ENCODE data around the gene EGFLAM. TPM values are rescaled to one million over a fixed set of nuclear protein-coding genes. Genes with fewer than 3 reads are reported as not detected.

The EGFLAM gene
- total and polyA plus RNA-seq, 11 donors = 4.7 to 19.4 (median 8.0) TPM

DNA sequence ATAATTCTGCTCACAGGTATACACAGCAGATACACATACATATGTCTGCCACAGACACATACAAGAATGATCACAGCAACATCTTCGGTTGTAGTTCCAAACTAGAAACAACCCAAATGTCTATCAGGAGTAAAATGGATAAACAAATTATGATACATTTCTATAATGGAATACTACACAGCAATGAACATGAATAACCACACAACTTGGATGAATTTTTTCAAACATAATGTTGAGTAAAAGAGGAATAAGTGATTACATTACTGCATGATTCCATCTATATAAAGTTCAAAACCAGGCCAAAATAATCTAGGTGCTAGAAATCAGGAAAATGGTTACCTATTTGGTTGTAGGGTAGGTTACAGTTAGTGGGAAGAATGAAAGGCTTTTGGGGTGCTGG lies 4.6 kb upstream of the EGFLAM start:
- Histone ChIP-seq H3K27ac (no peak overlapping the region), H3K4me1 (peaks cover 0 to 23% (median 9%) of the 10 kb centered on the region in 12 donors), H3K9me3 (peaks cover 0 to 6% (median 0%) of the 10 kb centered on the region in 12 donors), H3K27me3 (peaks cover 3 to 59% (median 36%) of the 10 kb centered on the region in 9 donors), H3K4me3 (no peak overlapping the region), H3K36me3 (no peaks in the 10 kb centered on the region)
- no peak for TF ChIP-seq POLR2A (IDR thresholded peaks at IDR 0.05)
- TF ChIP-seq, protein P1, sequence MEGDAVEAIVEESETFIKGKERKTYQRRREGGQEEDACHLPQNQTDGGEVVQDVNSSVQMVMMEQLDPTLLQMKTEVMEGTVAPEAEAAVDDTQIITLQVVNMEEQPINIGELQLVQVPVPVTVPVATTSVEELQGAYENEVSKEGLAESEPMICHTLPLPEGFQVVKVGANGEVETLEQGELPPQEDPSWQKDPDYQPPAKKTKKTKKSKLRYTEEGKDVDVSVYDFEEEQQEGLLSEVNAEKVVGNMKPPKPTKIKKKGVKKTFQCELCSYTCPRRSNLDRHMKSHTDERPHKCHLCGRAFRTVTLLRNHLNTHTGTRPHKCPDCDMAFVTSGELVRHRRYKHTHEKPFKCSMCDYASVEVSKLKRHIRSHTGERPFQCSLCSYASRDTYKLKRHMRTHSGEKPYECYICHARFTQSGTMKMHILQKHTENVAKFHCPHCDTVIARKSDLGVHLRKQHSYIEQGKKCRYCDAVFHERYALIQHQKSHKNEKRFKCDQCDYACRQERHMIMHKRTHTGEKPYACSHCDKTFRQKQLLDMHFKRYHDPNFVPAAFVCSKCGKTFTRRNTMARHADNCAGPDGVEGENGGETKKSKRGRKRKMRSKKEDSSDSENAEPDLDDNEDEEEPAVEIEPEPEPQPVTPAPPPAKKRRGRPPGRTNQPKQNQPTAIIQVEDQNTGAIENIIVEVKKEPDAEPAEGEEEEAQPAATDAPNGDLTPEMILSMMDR (IDR thresholded peaks at IDR 0.05) = no peak
- DNase-seq = no peak
- intact Hi-C loops (cut with DNase I) = no loop called here
- 86 to 96% (median 91%) methylated on average over 1 of the region's 1 CpG for WGBS, 4 donors
- ATAC-seq = no peak

DNA sequence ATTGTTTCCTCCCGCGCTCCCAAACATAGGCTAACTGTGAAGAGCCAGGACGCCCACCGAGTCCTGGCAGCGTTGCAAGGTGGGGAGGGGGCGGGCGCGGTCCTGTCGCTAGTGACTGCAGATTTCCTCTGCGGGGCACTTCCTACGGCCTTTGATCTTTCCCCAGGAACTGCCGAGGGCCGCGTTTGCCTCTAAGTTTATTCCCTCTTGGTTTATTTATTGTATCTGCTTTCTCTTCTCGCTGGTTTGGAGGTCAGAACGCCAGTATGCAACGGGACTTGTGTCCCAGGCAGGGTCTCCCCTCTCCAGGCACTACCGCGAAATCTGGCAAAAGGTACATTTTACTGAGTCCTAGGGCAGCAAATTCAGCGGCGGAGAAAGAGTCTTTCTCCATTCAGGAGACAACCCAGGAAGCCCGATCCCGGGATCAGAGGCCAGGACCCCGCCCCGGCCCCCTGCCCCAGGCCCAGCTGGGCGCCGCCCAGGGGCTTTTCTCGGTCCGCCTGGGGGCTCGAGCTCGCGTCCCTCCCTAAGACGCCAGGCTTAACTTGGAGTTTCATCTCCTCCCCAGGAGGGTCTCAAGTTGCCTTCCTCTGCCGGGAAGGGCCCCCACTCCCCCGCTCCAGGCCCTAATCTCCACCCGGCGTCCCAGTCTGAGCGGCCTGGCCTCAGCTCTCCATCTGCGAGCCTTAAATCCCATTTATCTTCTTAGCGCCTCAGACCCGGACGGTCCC lies 884 bp upstream of the EGFLAM start:
- Histone ChIP-seq H3K36me3 (no peaks in the 10 kb centered on the region), H3K4me1 (peaks cover 0 to 26% (median 10%) of the 10 kb centered on the region in 12 donors), H3K27ac (peak overlapping the region in 11 of 12 donors; percentile 12 to 82 (median 70)), H3K27me3 (peaks cover 3 to 79% (median 40%) of the 10 kb centered on the region in 9 donors), H3K9me3 (peaks cover 0 to 6% (median 0%) of the 10 kb centered on the region in 12 donors), H3K4me3 (peak overlapping the region; percentile 18 to 81 (median 58))
- WGBS, 4 donors = 3% methylated on average over 37 to 42 of the region's 42 CpGs
- intact Hi-C loops (cut with DNase I) = no loop called here
- DNase-seq (no peak), ATAC-seq (peak in 2 of 4 donors; percentile 19 to 28)
- TF ChIP-seq POLR2A (IDR thresholded peaks at IDR 0.05) = no peak
- TF ChIP-seq, protein P1 (IDR thresholded peaks at IDR 0.05) = no peak

DNA sequence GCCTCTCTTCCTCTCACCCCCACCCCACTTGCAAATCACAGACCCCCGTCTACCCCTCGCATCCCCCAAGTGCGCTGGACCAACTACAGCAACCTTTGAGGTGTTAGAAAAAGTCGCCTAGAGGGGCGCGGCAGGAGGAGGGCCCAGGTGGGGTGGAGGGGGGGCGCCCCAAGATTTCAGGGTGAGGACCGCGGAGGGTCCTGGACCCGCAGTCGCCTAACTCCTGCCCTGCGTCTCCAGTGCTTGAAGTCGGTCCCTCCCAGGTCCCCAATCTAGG lies 379 bp upstream of the EGFLAM start:
- DNase-seq (no peak), ATAC-seq (peak in 1 of 4 donors; percentile 35)
- 1 to 3% (median 2%) methylated on average over 4 to 13 of the region's 13 CpGs for WGBS, 4 donors
- Histone ChIP-seq H3K9me3 (peaks cover 0 to 6% (median 0%) of the 10 kb centered on the region in 12 donors), H3K4me3 (peak overlapping the region; percentile 18 to 81 (median 58)), H3K36me3 (no peaks in the 10 kb centered on the region), H3K27me3 (peaks cover 3 to 73% (median 35%) of the 10 kb centered on the region in 9 donors), H3K4me1 (peaks cover 0 to 26% (median 10%) of the 10 kb centered on the region in 12 donors), H3K27ac (peak overlapping the region in 11 of 12 donors; percentile 12 to 82 (median 70))
- intact Hi-C loops (cut with DNase I) = no loop called here
- no peak for TF ChIP-seq POLR2A (IDR thresholded peaks at IDR 0.05)
- TF ChIP-seq, protein P1 (IDR thresholded peaks at IDR 0.05) = no peak

DNA sequence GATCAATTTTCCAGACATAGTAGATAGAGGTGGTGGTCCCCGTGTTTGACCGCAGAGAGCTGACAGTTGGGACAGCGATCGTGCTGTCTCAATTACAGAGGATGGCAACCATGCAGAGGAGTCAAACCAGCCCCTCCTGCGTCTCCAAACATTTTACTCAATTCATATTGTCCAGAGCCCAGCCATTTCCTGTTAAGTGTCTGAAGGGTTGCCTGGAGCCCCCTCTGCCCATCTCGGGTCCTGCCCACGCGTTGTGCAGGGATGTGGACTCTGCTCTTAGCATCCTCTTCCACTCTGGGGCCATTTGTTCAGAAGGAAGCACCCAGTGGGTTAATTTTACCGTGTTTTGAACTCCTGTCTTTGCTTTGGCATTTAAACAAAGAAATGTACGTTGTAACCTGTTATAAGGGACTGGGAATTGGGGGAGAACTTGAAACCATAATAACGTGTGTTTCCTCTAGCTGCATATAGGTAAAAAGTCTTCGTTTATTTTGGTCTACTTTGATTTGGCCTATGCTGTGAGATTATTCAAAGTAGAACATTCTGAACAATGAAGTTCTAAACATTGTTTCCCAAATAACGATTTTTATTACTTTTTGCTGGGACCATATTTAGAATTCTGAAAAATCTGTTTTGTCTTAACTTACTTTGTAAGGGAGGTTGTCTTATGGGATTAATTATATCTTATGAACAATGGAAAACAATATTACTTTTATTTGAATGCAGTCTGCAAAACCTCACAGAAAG lies 876 bp downstream of the EGFLAM start:
- no peaks in the 10 kb centered on the region for H3K9me3 ChIP-seq
- peaks cover 0 to 26% (median 10%) of the 10 kb centered on the region in 12 donors for H3K4me1 ChIP-seq
- H3K36me3 ChIP-seq = no peaks in the 10 kb centered on the region
- TF ChIP-seq, protein P1 (IDR thresholded peaks at IDR 0.05) = peak in 1 of 12 donors; percentile 2
- no peak for TF ChIP-seq POLR2A (IDR thresholded peaks at IDR 0.05)
- intact Hi-C loops (cut with DNase I) = no loop called here
- 12 to 23% (median 15%) methylated on average over 9 to 13 of the region's 13 CpGs for WGBS, 4 donors
- ATAC-seq (peak in 3 of 4 donors; percentile 6 to 26 (median 22)), DNase-seq (no peak)
- H3K4me3 ChIP-seq = peak overlapping the region; percentile 18 to 81 (median 58)
- peaks cover 3 to 78% (median 30%) of the 10 kb centered on the region in 9 donors for H3K27me3 ChIP-seq
- peak overlapping the region; percentile 12 to 82 (median 66) for H3K27ac ChIP-seq

Data from heart left ventricle (tissue), 16 donors.